ENCODE measurements around the gene RFC5.
"Not testable (repeated sequence)": the region's sequence is repeated elsewhere in the genome, so short reads cannot be mapped to it uniquely, and the experiment has no call there.

The RFC5 gene

DNA sequence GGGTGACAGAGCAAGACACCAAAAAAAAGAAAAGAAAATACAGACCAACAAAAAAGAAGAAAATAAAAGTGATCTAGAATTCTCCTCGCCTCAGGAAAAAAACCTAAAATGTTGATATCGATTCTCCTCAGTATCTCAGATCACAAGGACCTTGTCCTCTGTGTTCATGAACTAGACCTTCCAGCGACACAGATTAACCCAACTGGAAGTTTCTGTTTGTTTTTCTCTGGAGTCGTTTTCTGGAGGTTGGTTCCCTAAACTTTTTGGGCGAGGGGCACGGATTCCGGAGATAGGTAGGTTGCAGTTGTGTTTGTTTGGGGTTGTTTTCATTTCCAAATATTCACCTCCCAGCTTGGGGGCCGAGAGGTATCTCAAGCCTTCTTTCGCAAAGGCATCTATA is 559 bp upstream of the RFC5 start:
- DNase-seq: no peak

DNA sequence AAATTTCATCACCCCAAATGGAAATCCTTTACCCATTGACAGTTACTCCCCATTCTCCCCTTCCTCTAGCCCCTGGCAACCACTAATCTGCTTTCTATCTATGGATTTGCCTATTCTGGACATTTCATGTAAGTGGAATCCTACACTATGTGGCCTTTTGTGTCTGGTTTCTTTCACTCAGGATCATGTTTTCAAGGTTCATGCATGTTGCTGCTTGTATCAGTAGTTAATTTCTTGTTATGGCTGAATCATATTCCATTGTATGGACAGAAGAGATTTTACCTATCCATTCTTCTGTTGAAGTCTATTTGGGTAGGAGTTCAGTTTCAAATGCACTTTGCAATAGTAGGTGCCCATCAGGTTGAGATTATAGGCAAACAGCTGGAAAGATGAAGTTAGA is 1.4 kb downstream of the RFC5 start:
- DNase-seq: no peak

DNA sequence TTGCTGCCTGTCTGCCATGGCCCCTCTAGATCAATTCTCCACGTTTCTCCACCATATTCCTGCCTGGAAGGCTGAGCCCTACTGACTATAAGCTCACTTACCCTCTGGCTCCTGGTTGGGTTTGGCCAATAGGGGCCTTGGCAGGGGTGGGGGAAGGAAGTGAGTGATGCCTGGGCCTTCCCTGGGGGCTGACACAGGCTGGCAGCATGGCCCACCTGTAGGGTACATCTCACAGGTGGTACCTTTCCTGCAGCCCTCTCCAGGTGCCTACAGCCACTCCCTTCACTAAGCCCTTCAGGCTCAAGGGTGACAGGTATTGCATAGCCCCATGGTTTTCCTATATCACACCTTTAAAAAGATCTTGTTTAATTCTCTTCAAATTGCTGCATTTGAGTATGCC is 3.5 kb downstream of the RFC5 start:
- DNase-seq: no peak

DNA sequence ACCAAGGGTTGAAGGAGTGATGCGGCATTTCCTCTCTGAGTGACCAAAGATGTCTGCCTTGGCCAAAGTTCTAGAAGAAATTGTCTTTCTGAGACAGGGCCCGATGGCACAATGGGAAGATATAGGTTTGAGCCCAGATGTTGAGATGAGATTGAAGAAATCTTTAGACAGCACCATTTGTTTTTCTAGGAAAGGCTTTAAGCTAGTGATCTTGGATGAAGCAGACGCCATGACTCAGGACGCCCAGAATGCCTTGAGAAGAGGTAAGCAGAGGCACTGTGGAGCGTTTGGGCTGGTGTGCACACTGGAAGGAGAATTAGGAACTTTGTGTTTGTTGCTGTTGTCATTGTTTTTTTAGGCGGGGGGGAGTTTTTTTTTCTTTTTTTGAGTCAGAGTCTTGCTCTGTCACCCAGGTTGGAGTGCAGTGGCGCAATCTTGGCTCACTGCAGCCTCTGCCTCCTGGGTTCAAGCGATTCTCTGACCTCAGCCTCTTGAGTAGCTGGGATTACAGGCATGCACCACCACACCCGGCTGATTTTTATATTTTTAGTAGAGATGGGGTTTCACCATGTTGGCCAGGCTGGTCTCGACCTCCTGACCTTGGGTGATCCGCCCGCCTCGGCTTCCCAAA is 5.7 kb downstream of the RFC5 start:
- not testable (repeated sequence) for DNase-seq

DNA sequence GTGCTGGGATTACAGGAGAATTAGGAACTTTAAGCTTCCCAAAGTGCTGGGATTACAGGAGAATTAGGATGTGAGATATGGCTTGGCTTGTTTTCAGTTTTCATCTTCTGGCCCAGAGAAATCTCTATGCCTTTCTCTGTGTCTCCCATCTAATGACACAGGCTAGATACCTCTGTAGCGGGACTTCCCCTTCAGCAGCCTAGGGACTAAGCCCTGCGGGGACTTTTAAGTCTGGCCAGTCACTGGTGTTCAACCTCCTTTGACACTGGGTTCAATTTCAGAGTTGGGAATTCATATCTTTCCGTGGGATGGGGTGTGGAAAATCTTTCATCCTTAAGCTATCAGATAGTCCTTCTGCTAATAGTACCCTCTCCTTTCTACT is 6.2 kb downstream of the RFC5 start:
- DNase-seq: no peak

DNA sequence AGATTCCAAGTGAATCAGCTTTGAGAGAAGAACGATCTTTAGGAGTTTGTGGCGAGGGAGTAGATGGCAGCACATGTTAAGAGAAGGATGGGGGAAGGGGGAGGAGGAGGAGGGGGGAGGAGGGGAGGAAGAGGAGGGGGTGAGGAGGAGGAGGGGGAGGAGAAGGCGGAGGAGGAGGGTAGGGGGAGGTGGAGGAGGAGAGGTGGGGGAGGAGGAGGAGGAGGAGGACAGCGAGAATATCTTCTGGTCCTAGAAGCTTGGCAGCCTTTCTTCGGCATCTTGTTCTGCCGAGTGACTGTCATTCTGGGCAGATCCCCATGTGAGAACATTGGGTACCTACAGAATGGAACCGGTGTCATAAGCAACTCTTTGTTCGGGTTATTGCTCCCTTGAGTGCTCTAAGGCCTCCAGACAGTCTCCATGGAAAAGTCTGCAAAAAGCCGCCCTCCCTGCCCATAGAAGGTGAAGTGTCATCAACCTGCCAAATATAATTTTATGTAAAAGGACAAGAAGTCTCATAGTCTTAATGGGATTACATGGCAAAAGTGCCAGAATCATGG is 6.9 kb downstream of the RFC5 start:
- no peak for DNase-seq

DNA sequence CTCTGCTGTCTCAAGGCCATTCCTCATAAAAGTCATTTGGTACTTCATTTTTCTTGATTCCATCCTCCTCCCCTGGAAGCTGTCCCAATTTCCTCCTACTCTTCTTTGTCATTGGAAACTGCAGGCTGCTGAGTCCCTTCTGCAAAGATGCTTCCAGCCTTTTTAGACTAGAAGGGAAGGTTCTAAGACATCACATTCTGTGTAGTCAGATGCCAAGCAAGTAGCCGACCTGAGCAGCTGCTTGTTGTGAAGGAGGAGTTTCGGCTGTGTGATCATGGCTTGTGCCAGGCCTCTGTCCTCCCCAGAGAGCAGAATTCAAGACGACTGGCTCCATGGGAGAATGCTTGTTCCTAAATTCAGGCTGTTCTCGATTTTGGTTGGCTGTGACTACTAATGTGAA is 8.7 kb downstream of the RFC5 start:
- no peak for DNase-seq

DNA sequence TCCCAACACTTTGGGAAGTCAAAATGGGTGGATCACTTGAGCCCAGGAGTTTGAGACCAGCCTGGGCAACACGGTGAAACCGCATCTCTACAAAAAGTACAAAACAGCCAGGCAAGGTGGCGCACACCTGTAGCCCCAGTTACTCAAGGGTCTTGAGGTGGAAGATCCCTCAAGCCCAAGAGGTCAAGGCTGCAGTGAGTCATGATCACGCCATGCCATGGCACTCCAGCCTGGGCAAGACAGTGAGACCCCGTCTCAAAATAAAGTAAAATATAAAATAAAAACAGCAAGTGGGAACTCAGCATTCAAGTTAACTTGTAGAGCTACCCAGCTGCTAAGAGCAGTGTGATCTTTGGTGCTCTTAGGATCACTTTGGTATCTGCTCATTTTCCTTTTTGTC is 12.7 kb downstream of the RFC5 start:
- no peak for DNase-seq

DNA sequence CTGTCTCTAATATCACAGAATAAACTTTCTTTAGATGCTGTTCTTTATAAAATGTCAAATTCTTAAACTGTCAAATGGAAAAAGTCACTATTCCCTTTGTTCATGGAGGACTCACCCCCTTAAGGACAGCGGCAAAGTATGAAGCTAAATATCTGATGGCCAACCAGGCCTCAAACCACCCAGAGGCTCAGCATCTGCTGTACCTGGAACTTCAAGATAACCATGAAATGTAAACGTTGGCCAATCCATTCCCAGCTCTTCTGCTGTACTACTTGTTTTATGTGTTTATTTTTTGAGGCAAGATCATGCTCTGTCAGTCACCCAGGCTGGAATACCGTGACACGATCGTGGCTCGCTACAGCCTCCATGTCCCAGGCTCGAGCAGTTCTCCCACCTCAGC is 15.7 kb downstream of the RFC5 start:
- DNase-seq: no peak

DNA sequence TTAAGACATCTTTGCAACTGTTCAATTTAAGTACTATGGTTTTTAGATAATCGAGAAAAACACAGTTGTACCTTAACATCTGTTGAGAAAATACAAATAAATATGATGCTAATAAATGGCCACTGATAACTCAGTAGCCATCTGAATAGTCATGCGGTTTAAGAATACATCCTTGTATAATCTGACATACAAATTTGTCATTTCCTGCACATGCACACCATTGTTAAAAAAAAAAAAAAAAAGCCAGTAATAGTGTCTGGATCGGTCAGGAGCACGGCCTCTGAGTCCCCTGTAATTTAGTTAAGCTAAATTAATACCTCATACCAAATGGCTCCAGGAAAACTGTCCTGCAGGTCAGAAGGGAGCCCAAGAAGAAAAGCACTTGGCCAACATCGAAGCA is 16.8 kb downstream of the RFC5 start:
- DNase-seq: no peak

DNA sequence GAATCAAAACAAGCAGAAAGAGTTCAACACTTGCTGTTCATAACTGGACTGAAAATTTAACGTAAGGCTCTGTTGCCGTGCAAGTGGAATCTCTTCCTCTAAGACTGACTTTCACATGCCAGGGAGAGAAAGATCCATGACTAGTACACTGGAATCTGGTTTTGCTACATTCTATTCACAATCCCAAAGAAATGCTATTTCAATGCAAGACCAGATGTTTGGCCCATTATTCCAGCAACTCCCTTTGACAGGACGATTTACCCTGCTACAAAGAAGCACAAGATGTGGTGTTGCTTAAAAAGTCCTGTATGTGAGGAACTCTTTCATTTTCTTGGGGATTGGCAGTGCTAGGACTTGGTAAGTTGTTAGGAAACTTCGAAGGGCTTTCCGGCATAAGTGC is 17.4 kb downstream of the RFC5 start:
- no peak for DNase-seq

DNA sequence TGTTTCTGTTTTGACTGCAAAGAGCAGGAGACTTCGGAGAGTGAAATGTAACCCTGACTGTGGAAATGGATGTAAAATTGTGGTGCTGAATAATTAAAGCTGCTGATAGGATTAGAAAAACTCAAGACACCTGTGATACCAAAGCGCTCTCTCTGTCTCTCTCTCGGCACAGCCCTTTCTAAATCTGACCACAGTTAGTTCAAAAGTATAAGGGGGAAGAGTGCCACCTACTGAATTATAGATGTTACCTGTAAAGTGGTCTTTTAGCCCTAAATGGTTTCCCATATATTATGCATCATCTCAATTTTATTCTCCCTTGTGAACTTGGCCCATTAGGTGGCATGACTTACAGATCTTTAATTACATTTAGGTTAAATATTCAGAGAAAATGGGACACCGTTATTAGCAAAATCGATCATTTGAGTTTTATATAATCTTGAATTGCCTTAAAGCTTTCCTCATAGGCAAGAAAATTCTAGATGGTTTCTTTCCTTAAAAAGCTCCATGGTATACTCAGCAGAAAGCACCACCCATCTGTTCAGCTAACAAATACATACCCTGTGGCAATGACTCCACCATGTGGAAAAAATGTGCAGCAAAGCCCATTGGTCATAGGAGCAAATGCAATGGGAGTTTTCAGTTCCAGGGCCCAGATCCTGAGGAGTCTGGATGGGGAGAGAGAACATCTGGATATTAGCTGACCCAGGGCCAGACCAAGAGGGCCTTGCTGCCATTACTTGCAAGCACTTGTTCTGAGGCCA is 18.1 kb downstream of the RFC5 start:
- peak; percentile 34 for DNase-seq

DNA sequence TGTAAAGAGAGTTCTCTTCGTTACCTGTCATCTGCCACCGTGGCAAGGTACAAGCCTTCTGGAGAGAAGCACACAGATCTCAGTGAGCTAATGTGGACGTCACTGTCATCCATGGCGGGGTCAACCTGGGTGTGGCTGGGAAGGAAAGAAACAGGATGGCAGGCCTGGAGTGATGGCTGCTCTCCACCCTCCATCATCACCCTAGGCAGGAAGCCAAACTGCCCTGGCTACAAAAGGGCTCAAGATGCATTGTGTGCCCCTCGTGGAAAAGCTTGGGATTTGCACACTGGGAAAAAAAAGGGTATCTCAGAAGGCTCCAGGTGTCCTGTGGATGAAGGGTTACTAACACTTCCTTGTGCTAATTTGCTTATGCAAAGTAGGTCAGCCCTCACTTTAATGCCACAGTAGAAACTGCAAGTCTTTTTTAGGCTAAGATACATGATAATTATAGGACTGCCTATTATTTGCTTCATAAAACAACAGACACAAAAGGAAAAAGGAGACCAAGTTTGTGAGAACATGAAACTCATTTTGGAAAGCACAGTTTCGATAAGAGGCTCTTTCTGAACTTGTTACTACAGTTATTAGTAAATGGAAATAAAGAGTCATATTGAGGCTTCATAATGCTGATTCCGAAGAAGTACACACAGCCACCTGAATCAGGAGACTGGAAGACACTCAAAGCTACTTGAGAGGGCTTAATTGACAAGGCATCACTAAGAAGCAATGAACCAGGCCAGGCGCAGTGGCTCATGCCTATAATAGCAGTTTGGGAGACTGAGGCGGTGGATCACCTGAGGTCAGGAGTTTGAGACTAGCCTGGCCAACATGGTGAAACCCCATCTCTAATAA is 18.9 kb downstream of the RFC5 start:
- DNase-seq: peak; percentile 23

DNA sequence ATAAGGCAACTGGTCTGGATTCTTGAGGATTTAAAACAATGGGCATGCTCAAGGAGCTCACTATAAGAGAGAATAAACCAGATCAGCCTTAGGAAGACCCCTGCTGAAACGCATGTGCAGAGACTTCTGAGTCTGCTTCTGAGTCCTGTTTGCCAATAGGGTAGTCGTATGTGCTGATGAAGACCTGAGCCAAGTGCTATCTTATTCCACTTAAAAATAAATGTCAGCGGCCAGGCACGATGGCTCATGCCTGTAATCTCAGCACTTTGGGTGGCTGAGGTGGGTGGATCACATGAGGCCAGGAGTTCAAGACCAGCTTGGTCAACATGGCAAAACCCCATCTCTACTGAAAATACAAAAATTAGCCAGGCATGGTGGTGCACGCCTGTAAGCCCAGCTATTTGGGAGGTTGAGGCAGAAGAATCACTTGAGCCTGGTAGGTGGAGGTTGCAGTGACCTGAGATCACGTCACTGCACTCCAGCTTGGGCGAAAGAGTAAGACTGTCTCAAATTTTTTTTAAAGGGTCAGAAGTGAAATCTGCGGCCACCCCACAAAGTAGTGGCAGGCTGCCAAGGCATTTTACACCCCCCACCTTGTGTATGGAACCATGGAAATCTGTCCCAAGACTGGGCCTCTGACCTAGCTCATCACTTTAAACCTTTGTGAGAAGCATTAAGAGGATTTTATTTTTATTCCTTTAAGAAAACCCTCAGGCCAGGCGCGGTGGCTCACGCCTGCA is 20.3 kb downstream of the RFC5 start:
- no peak for DNase-seq

DNA sequence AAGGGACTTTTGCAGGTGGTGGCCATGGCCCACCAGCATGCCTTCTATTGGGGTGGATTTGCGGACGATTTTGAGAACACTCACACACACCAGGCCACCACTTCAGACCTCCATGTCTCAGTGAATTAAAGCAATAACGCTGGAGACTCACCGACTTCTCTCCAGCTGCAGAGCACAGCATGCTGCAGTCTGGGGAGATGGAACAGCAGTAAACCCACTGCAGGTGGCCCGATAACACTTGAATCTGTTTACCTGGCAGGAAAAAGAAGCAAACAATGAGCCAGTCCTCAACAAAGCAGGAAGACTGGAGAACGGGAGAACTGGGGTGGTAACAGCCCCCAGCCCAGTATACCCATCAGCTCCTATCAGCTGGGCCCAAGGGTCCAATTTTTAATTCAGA is 21.6 kb downstream of the RFC5 start:
- DNase-seq: peak; percentile 89

DNA sequence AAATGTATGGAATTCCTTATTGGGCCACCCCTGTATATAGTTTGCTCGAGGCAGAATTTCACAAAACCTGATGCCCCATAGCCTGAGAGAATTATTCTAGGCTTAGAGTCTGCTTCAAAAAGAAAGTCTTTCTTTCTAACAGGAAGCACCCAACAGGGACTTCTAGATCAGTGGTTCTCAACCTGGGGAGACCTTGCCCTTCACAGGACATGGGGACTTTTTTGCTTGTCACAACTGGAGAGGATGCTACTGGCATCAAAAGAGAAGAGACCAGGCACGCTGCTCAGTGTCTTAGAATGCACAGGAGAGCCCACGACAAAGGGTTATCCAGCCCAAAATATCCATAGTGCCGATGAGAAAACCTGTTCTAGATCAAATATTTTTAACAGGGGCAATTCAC is 25.6 kb downstream of the RFC5 start:
- DNase-seq: no peak

DNA sequence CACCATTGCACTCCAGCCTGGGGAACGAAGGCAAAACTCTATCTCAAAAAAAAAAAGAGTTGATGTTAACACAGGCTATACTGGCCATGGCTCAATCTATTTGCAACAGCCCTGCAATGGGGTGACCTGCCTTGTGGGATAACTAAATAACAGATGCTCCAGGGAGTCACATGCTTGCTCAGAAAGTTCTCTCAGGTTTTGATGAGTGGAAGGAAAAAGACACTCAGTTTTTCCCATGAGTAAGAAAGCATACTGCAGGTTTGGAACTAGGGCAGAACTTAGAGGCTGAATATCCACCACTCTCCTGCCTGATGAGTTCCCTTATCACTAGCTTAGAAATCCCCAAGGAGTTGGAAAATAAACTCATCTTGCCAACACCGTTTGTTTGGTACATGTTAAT is 27.6 kb downstream of the RFC5 start:
- DNase-seq: no peak

DNA sequence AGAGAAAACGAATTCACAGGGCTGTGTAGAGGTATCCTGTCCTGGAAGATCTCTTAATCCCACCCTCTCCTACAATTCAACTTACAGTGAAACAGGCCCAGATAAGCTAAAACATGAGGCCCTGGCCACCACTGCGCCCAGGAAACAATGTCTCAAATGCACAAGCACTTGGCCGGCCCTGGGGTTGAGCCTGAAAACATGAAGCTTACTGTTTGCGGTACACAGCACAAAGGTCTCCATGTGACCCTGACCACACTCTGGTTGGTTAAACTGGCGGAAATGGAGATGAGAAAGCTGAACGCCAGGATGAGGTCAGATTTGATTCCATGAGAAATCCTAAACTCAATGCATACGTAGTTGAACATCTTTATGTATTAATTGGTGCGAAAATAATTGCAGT is 28.1 kb downstream of the RFC5 start:
- no peak for DNase-seq

DNA sequence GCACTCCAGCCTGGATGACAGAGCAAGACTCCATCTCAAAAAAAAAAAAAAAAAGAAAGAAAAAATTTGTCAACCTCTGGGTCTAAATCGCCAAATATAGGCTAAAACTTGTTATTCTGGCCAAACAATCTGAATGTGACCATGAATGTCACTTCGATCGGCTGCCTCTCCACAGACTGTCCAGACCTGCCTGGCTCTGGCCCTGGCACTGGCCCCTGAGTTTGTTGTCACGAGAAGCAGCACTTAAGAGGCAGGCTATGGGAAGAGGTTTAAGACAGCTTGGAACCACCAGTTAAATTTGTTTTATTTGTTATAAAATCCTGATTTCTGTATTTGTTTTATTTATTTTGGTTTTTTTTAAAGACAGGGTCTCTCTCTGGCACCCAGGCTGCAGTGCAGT is 29.9 kb downstream of the RFC5 start:
- no peak for DNase-seq

DNA sequence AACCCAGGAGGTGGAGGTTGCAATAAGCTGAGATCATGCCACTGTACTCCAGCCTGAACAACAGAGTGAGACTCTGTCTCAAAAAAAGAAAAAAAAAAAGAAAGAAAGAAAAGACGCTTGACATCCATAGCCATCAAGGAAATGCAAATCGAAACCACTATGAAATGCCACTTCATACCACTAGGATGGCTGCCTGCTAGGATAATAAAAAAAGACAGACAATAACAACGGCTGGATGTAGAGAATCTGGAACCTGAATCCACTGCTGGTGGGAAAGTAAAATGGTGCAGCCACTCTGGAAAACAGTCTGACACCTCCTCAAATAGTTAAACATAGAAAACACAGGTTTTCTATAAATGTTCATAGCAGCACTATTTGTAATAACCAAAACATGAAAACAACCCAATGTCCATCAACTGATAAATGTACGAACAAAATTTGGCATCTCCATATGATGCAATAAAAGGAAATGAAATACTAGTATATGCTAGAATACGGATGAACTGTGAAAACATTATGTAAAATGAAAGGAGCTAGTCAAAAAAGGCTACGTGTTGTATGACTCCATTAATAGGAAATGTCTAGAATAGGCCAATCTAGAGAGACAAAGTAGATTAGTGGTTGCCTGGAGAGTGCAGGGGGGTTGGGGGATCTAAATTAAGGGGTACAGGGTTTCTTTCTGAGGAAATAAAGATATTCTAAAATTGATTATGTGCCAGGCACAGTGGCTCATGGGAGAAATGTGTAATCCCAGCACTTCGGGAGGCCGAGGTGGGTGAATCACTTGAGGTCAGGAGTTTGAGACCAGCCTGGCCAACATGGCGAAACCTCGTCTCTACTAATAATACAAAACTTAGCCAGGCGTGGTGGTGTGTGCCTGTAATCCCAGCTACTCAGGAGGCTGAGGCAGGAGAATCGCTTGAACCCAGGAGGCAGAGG is 34.7 kb downstream of the RFC5 start:
- no peak for DNase-seq

DNA sequence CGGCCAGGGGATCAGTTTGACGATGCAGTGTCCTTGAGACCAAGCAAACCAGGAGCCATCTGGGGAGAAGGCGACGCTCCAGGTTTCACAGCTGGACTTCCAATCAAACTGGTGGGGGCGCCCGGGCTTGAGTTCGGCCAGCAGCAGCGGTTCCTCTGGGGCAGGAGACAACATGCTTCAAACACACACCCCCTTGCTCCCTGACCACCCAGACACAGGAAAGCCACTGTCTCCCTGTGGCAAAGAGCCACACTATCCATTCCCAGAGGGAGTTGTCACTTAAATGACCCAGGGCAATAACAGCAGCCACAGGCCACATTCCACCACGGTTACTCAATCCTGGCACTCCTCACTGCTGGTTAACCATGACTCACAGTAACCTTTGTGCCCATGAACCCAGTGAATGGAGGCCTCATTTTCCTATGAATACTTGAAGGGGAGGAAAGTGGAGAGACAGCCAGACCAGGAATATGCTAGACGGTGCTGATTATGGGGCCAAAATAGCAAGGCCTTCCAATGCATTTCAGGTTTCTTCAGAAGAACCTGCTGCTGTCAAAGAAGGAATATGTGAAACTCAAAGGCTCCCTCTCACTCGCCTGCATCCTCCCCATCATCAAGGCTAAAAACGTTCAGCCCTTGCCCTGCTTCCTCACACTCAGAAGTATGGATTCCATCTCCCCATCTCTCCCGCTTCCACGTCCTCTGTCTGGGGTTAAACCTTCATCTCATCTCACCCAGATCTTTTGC is 36.0 kb downstream of the RFC5 start:
- no peak for DNase-seq
